ENCODE measurements around the gene SMCO4. TPM values are rescaled to one million over a fixed set of nuclear protein-coding genes. Genes with fewer than 3 reads are reported as not detected.

SMCO4 gene
- polyA plus RNA-seq, 1 donor, result 9.2 TPM

GRCh38 chr11:93528757-93529645 lies 14.2 kb downstream of the SMCO4 start:
- DNase-seq (ENCODE audit: low read depth), result no peak

GRCh38 chr11:93528252-93528651 lies 14.9 kb downstream of the SMCO4 start:
- DNase-seq (ENCODE audit: low read depth), result no peak

GRCh38 chr11:93526641-93527583 lies 16.3 kb downstream of the SMCO4 start:
- DNase-seq (ENCODE audit: low read depth), result no peak

GRCh38 chr11:93526346-93526633 lies 16.9 kb downstream of the SMCO4 start:
- no peak for DNase-seq (ENCODE audit: low read depth)

- DNase-seq (ENCODE audit: low read depth), result no peak
These were observed 17.4 kb downstream of the SMCO4 start for GRCh38 chr11:93525601-93526345.

GRCh38 chr11:93524858-93525257 lies 18.3 kb downstream of the SMCO4 start:
- no peak for DNase-seq (ENCODE audit: low read depth)

- no peak for DNase-seq (ENCODE audit: low read depth)
These were observed 19.0 kb downstream of the SMCO4 start for GRCh38 chr11:93524173-93524536.

- no peak for DNase-seq (ENCODE audit: low read depth)
These were observed 22.3 kb downstream of the SMCO4 start for GRCh38 chr11:93520726-93521509.

GRCh38 chr11:93519179-93519578 lies 24.0 kb downstream of the SMCO4 start:
- DNase-seq (ENCODE audit: low read depth), result no peak

GRCh38 chr11:93518081-93518480 lies 25.1 kb downstream of the SMCO4 start:
- no peak for DNase-seq (ENCODE audit: low read depth)

GRCh38 chr11:93517611-93518010 lies 25.6 kb downstream of the SMCO4 start:
- no peak for DNase-seq (ENCODE audit: low read depth)

- no peak for DNase-seq (ENCODE audit: low read depth)
These were observed 26.1 kb downstream of the SMCO4 start for GRCh38 chr11:93517041-93517440.

GRCh38 chr11:93515441-93516025 lies 27.7 kb downstream of the SMCO4 start:
- DNase-seq (ENCODE audit: low read depth), result no peak

- no peak for DNase-seq (ENCODE audit: low read depth)
These were observed 28.5 kb downstream of the SMCO4 start for GRCh38 chr11:93514712-93515111.

- DNase-seq (ENCODE audit: low read depth), result no peak
These were observed 29.4 kb downstream of the SMCO4 start for GRCh38 chr11:93513772-93514171.

- no peak for DNase-seq (ENCODE audit: low read depth)
These were observed 30.1 kb downstream of the SMCO4 start for GRCh38 chr11:93512949-93513667.

- no peak for DNase-seq (ENCODE audit: low read depth)
These were observed 31.1 kb downstream of the SMCO4 start for GRCh38 chr11:93512073-93512475.

GRCh38 chr11:93510196-93510873 lies 32.9 kb downstream of the SMCO4 start:
- no peak for DNase-seq (ENCODE audit: low read depth)

- DNase-seq (ENCODE audit: low read depth), result no peak
These were observed 35.7 kb downstream of the SMCO4 start for GRCh38 chr11:93507517-93507916.

GRCh38 chr11:93505703-93506102 lies 37.5 kb downstream of the SMCO4 start:
- DNase-seq (ENCODE audit: low read depth), result no peak
